Ascending aorta (tissue), 2 donors: ENCODE results near the gene VPS18. TPM values are rescaled to one million over a fixed set of nuclear protein-coding genes. Genes with fewer than 3 reads are reported as not detected.

Experiments
- DNase-seq, 2 donors: peaks; one replicate each; pipeline ENCODE4 v3.0.0-alpha.2; 2019; ENCODE audit warnings: low spot score in 2 of 2
- H3K27ac ChIP-seq, 2 donors: fragments of 200-600 bp; sonication (generic); one replicate each; pipeline ENCODE4 v1.5.1; 2016 to 2017; ENCODE audit warnings: mild to moderate bottlenecking in 1 of 2
- H3K27me3 ChIP-seq: fragments of 200-600 bp; sonication (generic); one replicate; pipeline ENCODE4 v1.5.1; 2017
- H3K36me3 ChIP-seq, 2 donors: fragments of 200-600 bp; sonication (generic); one replicate each; pipeline ENCODE4 v1.5.1; 2016
- H3K4me1 ChIP-seq, 2 donors: fragments of 200-600 bp; sonication (generic); one replicate each; pipeline ENCODE4 v1.5.1; 2016 to 2017; ENCODE audit warnings: mild to moderate bottlenecking in 1 of 2
- H3K4me3 ChIP-seq, 2 donors: fragments of 200-600 bp; sonication (generic); one replicate each; pipeline ENCODE4 v1.5.1; 2016 to 2017; ENCODE audit warnings: mild to moderate bottlenecking in 1 of 2
- H3K9me3 ChIP-seq, 2 donors: fragments of 200-600 bp; sonication (generic); one replicate each; pipeline ENCODE4 v1.5.1; 2016
- CTCF ChIP-seq, 3 experiments: fragments of 200-600 bp in 2 of 3; fragments of 450-650 bp in 1 of 3; sonication (generic) in 2 of 3; IDR thresholded peaks; one replicate each; pipeline ENCODE4 v1.5.1; 2016 to 2019; ENCODE audit warnings: antibody characterized with exemption in 3 of 3, mild to moderate bottlenecking in 1 of 3, moderate library complexity in 1 of 3
- intact Hi-C: fragments of 100-400 bp; cut with DNase I; formaldehyde crosslinking; loops from one replicate; pipeline ENCODE4 v1.15.1; 2023
- total RNA-seq: library from RNA; depleted of rRNA; stranded (reverse); fragments of >200 nt; gene quantifications from one replicate; pipeline ENCODE4 v1.1.0, GENCODE V29; 2016

VPS18 gene
- total RNA-seq, 1 donor from 2014 or later, result 51.8 TPM

GRCh38 chr15:40891138-40891537 lies 3.1 kb upstream of the VPS18 start:
- no peak overlapping the region for H3K27ac ChIP-seq
- DNase-seq, result no peak
- no peaks in the 10 kb centered on the region for H3K27me3 ChIP-seq
- intact Hi-C loops, result loop anchor here (5.0 kb wide), 2 partner anchors 226 to 299 kb away; partner anchors contain the start of genes INO80 and KNL1
- peaks cover 0 to 13% of the 10 kb centered on the region in 2 donors for H3K4me1 ChIP-seq
- H3K9me3 ChIP-seq, result no peaks in the 10 kb centered on the region
- no peak overlapping the region for H3K4me3 ChIP-seq
- peaks cover 0 to 1% of the 10 kb centered on the region in 2 donors for H3K36me3 ChIP-seq
- no peak for TF ChIP-seq CTCF (IDR thresholded peaks at IDR 0.05)

- H3K9me3 ChIP-seq, result no peaks in the 10 kb centered on the region
- intact Hi-C loops, result loop anchor here (5.0 kb wide), 2 partner anchors 225 to 300 kb away; partner anchors contain the start of genes INO80 and KNL1
- no peak overlapping the region for H3K4me3 ChIP-seq
- peaks cover 0 to 9% of the 10 kb centered on the region in 2 donors for H3K36me3 ChIP-seq
- peaks cover 0 to 13% of the 10 kb centered on the region in 2 donors for H3K4me1 ChIP-seq
- H3K27me3 ChIP-seq, result no peaks in the 10 kb centered on the region
- no peak overlapping the region for H3K27ac ChIP-seq
- TF ChIP-seq CTCF (IDR thresholded peaks at IDR 0.05), result peak; percentile 22 to 62 (median 55)
- no peak for DNase-seq
Measured at GRCh38 chr15:40891810-40892446, 2.3 kb upstream of the VPS18 start.

- no peaks in the 10 kb centered on the region for H3K9me3 ChIP-seq
- no peak overlapping the region for H3K4me3 ChIP-seq
- H3K36me3 ChIP-seq, result peaks cover 0 to 12% of the 10 kb centered on the region in 2 donors
- no peak for TF ChIP-seq CTCF (IDR thresholded peaks at IDR 0.05)
- H3K27me3 ChIP-seq, result no peaks in the 10 kb centered on the region
- intact Hi-C loops, result loop anchor here (5.0 kb wide), 2 partner anchors 225 to 300 kb away; partner anchors contain the start of genes INO80 and KNL1
- no peak overlapping the region for H3K27ac ChIP-seq
- peaks cover 0 to 13% of the 10 kb centered on the region in 2 donors for H3K4me1 ChIP-seq
- no peak for DNase-seq
Measured at GRCh38 chr15:40892447-40893012, 1.7 kb upstream of the VPS18 start.

- TF ChIP-seq CTCF (IDR thresholded peaks at IDR 0.05), result no peak
- peak overlapping the region; percentile 65 to 82 for H3K4me3 ChIP-seq
- H3K9me3 ChIP-seq, result no peaks in the 10 kb centered on the region
- peak overlapping the region; percentile 85 to 89 for H3K27ac ChIP-seq
- intact Hi-C loops, result loop anchor here (5.0 kb wide), 2 partner anchors 224 to 301 kb away; partner anchors contain the start of genes INO80 and KNL1
- no peaks in the 10 kb centered on the region for H3K27me3 ChIP-seq
- no peak for DNase-seq
- peaks cover 0 to 13% of the 10 kb centered on the region in 2 donors for H3K4me1 ChIP-seq
- H3K36me3 ChIP-seq, result peaks cover 4 to 13% of the 10 kb centered on the region in 2 donors
Measured at GRCh38 chr15:40893019-40893670, 1.1 kb upstream of the VPS18 start.

GRCh38 chr15:40894681-40895448 lies 615 bp downstream of the VPS18 start:
- Histone ChIP-seq H3K4me3 (peak overlapping the region; percentile 65 to 82), H3K36me3 (peaks cover 19 to 30% of the 10 kb centered on the region in 2 donors), H3K27me3 (no peaks in the 10 kb centered on the region), H3K9me3 (no peaks in the 10 kb centered on the region), H3K27ac (peak overlapping the region; percentile 85 to 89), H3K4me1 (peaks cover 0 to 13% of the 10 kb centered on the region in 2 donors)
- intact Hi-C loops, result loop anchor here (1.0 to 5.0 kb wide), 10 partner anchors 11 to 330 kb away; partner anchors contain the start of genes CCDC32, DNAJC17, GCHFR and INO80
- DNase-seq, result peak in 1 of 2 donors; percentile 79
- peak; percentile 18 to 30 (median 29) for TF ChIP-seq CTCF (IDR thresholded peaks at IDR 0.05)
